HepG2 (cell line): ENCODE results near the gene OCSTAMP. TPM values are rescaled to one million over a fixed set of nuclear protein-coding genes. Genes with fewer than 3 reads are reported as not detected.

Experiments
- ATAD3A ChIP-seq: sonication (generic); formaldehyde crosslinking; IDR thresholded peaks from 2 replicates; pipeline ENCODE4 v1.4.0; 2020; ENCODE audit warnings: missing genetic modification reagents
- ATF1 ChIP-seq: IDR thresholded peaks from 2 replicates; pipeline ENCODE4 v1.6.1; 2016; ENCODE audit warnings: mild to moderate bottlenecking, control low read depth
- CREB1 ChIP-seq, 2 experiments: fragments of 450-650 bp in 1 of 2; IDR thresholded peaks; 2 replicates each; pipeline ENCODE4 v1.6.1; 2016 to 2017; ENCODE audit warnings: control low read depth in 1 of 2, mild to moderate bottlenecking in 1 of 2, missing compliant biosample characterization in 1 of 2, missing genetic modification characterization in 1 of 2
- ELF1 ChIP-seq: sonication (generic); formaldehyde crosslinking; IDR thresholded peaks from 2 replicates; pipeline ENCODE4 v1.4.0; 2020; ENCODE audit warnings: missing genetic modification reagents
- MED1 ChIP-seq: sonication (generic); formaldehyde crosslinking; IDR thresholded peaks from 2 replicates; pipeline ENCODE4 v1.4.0; 2020; ENCODE audit warnings: missing genetic modification reagents
- MZF1 ChIP-seq: sonication (generic); formaldehyde crosslinking; IDR thresholded peaks from 2 replicates; pipeline ENCODE4 v1.8.1; 2023; ENCODE audit warnings: mild to moderate bottlenecking, missing genetic modification reagents, borderline replicate concordance
- NFAT5 ChIP-seq: sonication (generic); formaldehyde crosslinking; IDR thresholded peaks from 2 replicates; pipeline ENCODE4 v1.4.0; 2020; ENCODE audit warnings: missing genetic modification reagents
- NFRKB ChIP-seq: fragments of 450-650 bp; IDR thresholded peaks from 2 replicates; pipeline ENCODE4 v1.6.1; 2017
- NR0B2 ChIP-seq: sonication (generic); formaldehyde crosslinking; IDR thresholded peaks from 2 replicates; pipeline ENCODE4 v1.4.0; 2020; ENCODE audit warnings: mild to moderate bottlenecking, missing genetic modification reagents
- NR2C2 ChIP-seq: sonication (generic); formaldehyde crosslinking; IDR thresholded peaks from 2 replicates; pipeline ENCODE4 v1.4.0; 2020; ENCODE audit warnings: missing genetic modification reagents, mild to moderate bottlenecking, moderate library complexity, borderline replicate concordance
- NR2F2 ChIP-seq: IDR thresholded peaks from 2 replicates; pipeline ENCODE4 v1.6.1; 2012; ENCODE audit warnings: low read depth, inconsistent platforms, borderline replicate concordance
- RARG ChIP-seq: sonication (generic); formaldehyde crosslinking; IDR thresholded peaks from 2 replicates; pipeline ENCODE4 v1.4.0; 2020; ENCODE audit warnings: low read depth, mild to moderate bottlenecking, missing genetic modification reagents
- RNF2 ChIP-seq: fragments of 450-650 bp; conservative IDR thresholded peaks from 2 replicates; pipeline ENCODE4 v1.6.1; 2016; ENCODE audit warnings: low read depth
- SMC3 ChIP-seq: IDR thresholded peaks from 2 replicates; pipeline ENCODE4 v1.6.1; 2011; ENCODE audit warnings: low read length, improper control_type of control experiment
- SP4 ChIP-seq: sonication (generic); formaldehyde crosslinking; IDR thresholded peaks from 2 replicates; pipeline ENCODE4 v1.8.1; 2023; ENCODE audit warnings: mild to moderate bottlenecking, missing genetic modification reagents
- ZBTB20 ChIP-seq: sonication (generic); formaldehyde crosslinking; IDR thresholded peaks from 2 replicates; pipeline ENCODE4 v1.8.1; 2023; ENCODE audit warnings: missing genetic modification reagents, low read depth, mild to moderate bottlenecking, borderline replicate concordance
- ZFP62 ChIP-seq: sonication (generic); formaldehyde crosslinking; IDR thresholded peaks from 2 replicates; pipeline ENCODE4 v1.4.0; 2020; ENCODE audit warnings: missing genetic modification reagents
- ZNF382 ChIP-seq: sonication (generic); formaldehyde crosslinking; IDR thresholded peaks from 2 replicates; pipeline ENCODE4 v1.5.0; 2020; ENCODE audit warnings: missing genetic modification reagents, mild to moderate bottlenecking, borderline replicate concordance
- ZNF589 ChIP-seq: sonication (generic); formaldehyde crosslinking; conservative IDR thresholded peaks from 2 replicates; pipeline ENCODE4 v1.8.0; 2022; ENCODE audit warnings: mild to moderate bottlenecking, moderate library complexity, missing genetic modification reagents
- ZNF605 ChIP-seq: sonication (generic); formaldehyde crosslinking; IDR thresholded peaks from 2 replicates; pipeline ENCODE4 v1.8.0; 2022; ENCODE audit warnings: mild to moderate bottlenecking, missing genetic modification reagents
- ZNF782 ChIP-seq: sonication (generic); formaldehyde crosslinking; IDR thresholded peaks from 2 replicates; pipeline ENCODE4 v1.4.0; 2020; ENCODE audit warnings: missing genetic modification reagents, mild to moderate bottlenecking, borderline replicate concordance
- ZNF800 ChIP-seq: sonication (generic); formaldehyde crosslinking; IDR thresholded peaks from 2 replicates; pipeline ENCODE4 v1.4.0; 2020; ENCODE audit warnings: missing genetic modification reagents
- polyA plus RNA-seq, 8 experiments: library from polyadenylated mRNA; depleted of rRNA in 3 of 8; stranded (reverse) in 7 of 8; unstranded in 1 of 8; fragments of >200 nt; fragmentation: Illumina TruSeq in 4 of 8; extraction: Trizol in 4 of 8; gene quantifications; 2 replicates each; pipeline versions ENCODE4 v1.2.1 to v1.2.3, GENCODE V29; 2011 to 2016; ENCODE audit warnings: low read depth in 4 of 8, missing spikeins in 1 of 8, mixed read lengths in 1 of 8; ENCODE audit not compliant: insufficient read depth in 1 of 8
- total RNA-seq, 5 experiments: library from RNA; depleted of rRNA; stranded (reverse); fragments of >200 nt; fragmentation: Illumina TruSeq; extraction: Trizol; gene quantifications; 2 replicates each; pipeline ENCODE4 v1.2.3, GENCODE V29; 2016; ENCODE audit warnings: low read depth in 1 of 5

Gene OCSTAMP
- total and polyA plus RNA-seq, 2 of the 13 experiments (the other 11 are each of a cell fraction or from before 2014, with no cell fraction given): not detected

- TF ChIP-seq NR0B2 (CRISPR knock-in tag) (0 out of 2 replicates have a peak, but pooled peaks have one; percentile 25), ZNF782 (CRISPR knock-in tag) (no peak), RNF2 (no peak; the same call in 1 of the 2 replicates), NR2C2 (no peak), CREB1 (IDR thresholded peaks at IDR 0.05) (no peak; the same call in 1 of the 2 replicates), CREB1 (CRISPR knock-in tag; IDR thresholded peaks at IDR 0.05) (peak; percentile 78), ZNF589 (CRISPR knock-in tag) (peak; percentile 31; the same call in 1 of the 2 replicates), NFAT5 (0 out of 2 replicates have a peak, but pooled peaks have one; percentile 17), ELF1 (CRISPR knock-in tag) (peak; percentile 45), NR2F2 (no peak), MED1 (CRISPR knock-in tag) (peak; percentile 42; the same call in 1 of the 2 replicates), ZNF800 (CRISPR knock-in tag) (no peak), ATF1 (CRISPR knock-in tag) (0 out of 2 replicates have a peak, but pooled peaks have one; percentile 35), SMC3 (peak; percentile 46), ZNF382 (CRISPR knock-in tag) (no peak), SP4 (CRISPR knock-in tag) (peak; percentile 49; the same call in 1 of the 2 replicates), ZNF605 (CRISPR knock-in tag) (peak; percentile 67; the same call in 1 of the 2 replicates), ZFP62 (CRISPR knock-in tag) (no peak), MZF1 (CRISPR knock-in tag) (0 out of 2 replicates have a peak, but pooled peaks have one; percentile 14), NFRKB (no peak), ATAD3A (no peak), RARG (CRISPR knock-in tag) (no peak), ZBTB20 (CRISPR knock-in tag) (peak; percentile 55)
These were observed 12.1 kb upstream of the OCSTAMP start (continued) for GRCh38 chr20:46562373-46563169.
